GM18951 (cell line): ENCODE measurements around the gene KRT7.

Experiments used
- POLR2A ChIP-seq: IDR thresholded peaks from 4 replicates; pipeline ENCODE4 v1.6.1; 2011; ENCODE audit warnings: mild to moderate bottlenecking; ENCODE audit not compliant: insufficient read length, insufficient read depth; ENCODE audit errors: extremely low read depth
- in situ Hi-C: fragments of 300-500 bp; cut with MboI; formaldehyde crosslinking; loops from one replicate; pipeline ENCODE4 v1.12.0; 2022; ENCODE audit warnings: low sequenced_read_pairs, mixed read lengths, inconsistent platforms; ENCODE audit not compliant: unreplicated experiment

The KRT7 gene

DNA sequence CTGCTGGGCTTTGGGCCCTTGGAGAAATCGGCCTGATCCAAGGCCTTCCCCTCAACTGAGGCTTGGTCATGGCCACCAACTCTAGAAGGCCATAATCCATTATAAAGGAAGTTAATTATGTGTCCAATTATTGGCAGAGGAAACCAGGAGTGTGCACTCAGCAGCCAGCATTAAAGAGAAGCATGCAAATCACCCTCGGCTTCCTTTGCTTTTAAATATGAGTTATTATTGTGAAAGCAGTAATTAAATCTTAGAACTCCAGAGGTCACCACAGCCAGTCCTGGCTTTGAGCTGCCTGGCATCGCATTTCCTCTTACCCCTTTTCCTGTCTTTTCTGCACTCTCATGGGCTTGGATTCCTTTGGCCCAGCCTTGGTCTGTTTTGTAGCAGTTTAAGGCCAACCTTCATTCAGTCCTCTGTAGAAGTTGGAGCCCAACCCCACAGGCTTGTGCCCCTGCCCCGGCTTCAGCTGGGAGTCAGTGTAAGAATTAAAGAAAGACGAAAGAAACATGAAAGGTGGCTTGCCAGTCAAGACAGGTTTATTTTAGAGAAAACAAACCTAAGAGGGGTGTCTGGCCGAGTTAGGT, 26.7 kb downstream of the KRT7 start:
- in situ Hi-C loops = no loop called here
- TF ChIP-seq POLR2A = no peak

DNA sequence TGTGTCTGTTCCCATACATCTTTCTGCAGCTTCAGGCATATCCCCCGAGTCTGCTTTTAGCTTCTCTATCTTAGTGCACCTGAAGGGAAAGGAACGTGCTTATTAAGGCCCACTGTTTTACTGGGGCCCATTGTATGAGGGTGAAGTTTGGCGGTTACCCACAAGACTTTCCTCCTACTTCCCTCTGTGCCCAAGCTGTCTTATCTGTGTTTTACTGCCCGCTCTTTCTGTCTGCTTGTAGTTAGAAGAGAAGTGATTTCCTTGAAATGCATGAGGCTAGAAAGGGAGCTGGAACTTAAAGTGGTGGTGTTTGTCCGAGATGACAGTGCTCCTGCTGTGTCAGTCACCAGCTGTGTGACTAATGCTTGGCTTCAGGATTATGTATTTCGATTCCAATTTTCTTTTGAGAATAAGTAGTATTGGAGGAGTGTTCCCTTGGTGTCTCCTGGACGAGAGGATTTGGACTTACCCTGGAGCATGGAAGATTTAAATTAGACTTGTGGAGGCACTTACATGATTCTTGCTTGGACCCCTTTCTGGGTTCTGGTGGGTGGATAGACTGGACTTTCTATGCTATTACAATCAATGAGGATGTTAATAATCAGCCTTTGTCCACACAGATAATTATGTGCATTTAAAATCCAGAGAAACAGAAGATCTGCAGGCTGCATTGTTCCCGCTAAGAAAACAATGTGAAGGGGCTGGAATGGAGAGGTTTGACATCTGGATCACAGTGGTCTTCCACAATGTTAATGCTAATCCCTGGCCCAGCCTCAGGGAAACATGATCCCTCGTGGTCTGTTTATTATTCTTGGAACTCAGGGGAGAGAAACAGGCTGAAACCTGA, 27.5 kb downstream of the KRT7 start:
- in situ Hi-C loops = no loop called here
- TF ChIP-seq POLR2A = no peak

DNA sequence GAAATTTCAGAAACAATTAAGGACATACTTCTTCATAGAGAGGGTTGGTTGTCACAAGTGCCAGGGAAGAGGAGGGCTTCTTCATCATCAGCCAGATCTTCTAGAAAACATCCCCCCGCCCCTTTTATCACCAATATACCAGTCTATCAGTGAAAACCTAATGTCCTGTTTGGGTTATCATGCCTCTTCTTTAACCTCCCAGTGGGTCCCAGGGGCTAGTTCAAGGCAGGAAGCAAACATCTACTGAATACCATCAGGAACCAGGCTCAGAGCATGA, 28.1 kb downstream of the KRT7 start:
- no peak for TF ChIP-seq POLR2A
- in situ Hi-C loops = no loop called here

DNA sequence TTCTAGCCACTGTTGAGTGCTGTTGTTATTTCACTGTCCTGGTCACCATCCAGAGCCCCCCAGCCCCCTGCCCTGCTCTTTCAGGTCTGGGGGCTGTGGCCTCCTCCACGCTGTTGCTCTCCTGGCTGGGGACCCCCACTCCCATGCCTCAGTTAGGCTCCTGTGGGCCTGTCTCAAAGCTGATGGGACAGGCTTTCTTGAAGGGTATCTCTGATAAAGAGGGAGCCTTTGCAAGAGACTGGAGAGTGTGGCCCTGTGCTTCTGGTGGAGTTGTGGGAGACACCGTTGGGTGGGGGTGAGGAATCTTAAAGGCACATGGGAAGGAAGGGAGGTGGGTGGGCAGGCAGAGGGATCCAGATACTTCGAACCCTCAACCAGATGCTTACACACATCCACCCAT, 29.2 kb downstream of the KRT7 start:
- TF ChIP-seq POLR2A = no peak
- in situ Hi-C loops = no loop called here

DNA sequence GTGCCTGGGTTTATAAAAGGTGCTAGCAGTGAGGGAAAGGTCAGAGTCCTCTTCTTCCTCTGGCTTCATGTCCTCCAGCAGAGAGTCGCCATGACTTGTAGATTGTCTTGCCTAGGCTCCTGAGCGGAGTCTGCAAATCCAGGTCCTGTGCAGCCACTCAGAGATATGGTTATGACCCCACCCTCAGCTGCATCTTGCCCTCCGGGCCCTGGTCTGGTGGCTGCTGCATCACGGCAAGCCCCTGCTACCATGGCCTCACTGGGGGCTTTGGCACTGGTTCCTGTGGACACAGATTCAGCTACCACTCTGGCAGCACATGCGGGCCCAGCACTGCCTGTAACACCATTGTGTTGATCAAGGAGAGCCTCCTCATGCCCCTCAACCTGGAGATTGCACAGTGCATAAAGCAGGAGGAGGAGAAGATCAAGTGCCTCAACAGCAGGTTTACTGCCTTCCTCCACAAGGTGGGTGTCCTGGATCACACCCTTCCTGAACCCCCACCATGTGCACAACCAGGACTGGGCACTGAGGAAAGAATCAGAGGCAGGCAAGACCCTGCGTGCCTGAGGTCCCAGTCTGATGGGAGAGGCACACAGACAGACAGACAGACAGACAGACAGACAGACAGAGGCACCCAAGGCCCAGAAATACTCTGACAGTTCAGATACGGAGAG, 30.9 kb downstream of the KRT7 start:
- in situ Hi-C loops = no loop called here
- TF ChIP-seq POLR2A = no peak

DNA sequence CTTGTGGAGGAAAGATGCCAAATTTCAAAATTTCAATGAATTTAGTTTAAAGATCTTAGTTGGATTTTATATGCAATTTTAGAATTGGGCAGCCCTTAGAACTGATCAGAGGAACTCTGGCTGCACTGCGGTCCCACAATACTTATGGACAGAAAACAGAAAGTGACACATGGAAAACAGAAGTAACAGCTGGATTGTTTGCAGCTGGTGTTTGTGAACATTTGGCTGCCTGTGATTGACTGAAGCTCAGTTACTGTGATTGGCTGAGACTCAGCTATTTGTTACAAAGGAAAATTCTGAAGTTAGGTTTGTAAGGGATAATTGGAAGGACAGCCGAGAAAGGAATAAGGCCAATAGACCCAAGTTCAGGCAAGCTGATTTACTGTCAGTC, 31.4 kb downstream of the KRT7 start:
- in situ Hi-C loops = no loop called here
- TF ChIP-seq POLR2A = no peak

DNA sequence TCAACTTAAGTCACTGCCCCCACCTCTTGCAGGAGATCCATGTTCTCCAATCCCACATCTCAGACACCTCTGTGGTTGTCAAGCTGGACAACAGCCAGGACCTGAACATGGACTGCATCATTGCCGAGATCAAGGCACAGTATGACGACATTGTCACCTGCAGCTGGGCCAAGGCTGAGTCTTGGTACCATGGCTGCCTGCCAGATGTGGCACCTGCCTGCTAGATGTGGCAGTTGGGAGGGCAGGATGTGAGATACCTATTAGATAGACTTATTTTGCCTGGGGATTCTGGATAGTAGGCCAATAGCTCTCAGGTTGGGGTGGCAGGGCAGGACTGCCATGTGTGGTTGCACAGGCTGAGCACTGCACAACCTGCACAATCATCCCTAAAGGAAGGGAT, 33.5 kb downstream of the KRT7 start:
- no peak for TF ChIP-seq POLR2A
- in situ Hi-C loops = no loop called here

DNA sequence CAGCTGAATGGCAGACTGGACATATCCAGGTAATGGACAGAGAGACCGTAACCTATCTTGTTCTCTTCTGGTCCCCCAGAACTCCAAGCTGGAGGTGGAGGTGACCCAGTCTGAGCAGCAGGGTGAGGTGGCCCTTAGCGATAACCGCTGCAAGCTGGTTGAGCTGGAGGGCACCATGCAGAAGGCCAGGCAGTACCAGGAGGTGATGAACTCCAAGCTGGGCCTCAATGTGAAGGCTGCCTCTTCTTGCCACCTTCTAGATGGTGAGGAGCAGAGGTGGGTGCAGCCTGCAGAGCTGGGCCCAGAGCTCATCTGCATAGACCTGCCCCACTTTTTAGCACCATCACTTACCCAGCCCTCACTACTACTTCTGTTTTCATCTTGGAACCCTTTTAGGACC, 34.2 kb downstream of the KRT7 start:
- TF ChIP-seq POLR2A = no peak
- in situ Hi-C loops = no loop called here

DNA sequence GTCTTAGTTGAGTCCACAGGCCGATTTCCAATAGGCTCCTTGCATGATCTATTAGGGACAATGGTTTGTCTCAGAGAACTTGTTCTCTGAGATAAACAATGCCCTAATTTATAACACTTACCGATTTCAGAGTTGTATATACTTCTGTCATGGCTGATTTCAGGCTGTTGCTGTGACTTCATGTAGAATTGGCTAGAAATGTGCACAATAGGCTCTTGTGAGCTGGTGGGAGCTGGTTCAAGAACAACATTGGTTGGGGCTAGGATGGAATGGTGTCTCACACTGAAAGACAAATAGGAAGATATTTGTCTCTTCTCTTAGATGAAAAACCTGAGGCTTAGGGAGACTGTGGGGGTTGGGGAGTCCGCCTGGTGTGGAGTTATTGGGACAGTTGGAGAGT, 34.7 kb downstream of the KRT7 start:
- in situ Hi-C loops = no loop called here
- TF ChIP-seq POLR2A = no peak

DNA sequence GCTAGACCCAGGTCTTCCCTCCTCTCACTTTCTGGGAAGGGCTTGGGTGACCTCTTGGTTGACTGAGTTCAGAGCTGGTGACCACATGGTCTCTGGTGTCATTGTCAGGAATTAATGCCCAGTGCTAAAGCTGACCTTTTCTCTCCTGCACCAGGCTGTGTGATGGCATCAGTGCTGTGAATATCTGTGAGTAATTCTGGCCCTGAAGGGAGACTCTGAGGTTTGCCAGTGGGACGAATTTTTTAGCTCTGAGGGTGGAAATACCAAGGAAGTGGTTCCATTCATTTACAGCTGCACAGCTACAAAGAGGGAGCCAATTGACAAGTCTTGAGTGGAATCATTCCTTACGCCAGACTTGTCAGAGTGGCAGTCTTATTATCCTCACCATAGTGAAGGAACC, 35.2 kb downstream of the KRT7 start:
- in situ Hi-C loops = no loop called here
- no peak for TF ChIP-seq POLR2A

DNA sequence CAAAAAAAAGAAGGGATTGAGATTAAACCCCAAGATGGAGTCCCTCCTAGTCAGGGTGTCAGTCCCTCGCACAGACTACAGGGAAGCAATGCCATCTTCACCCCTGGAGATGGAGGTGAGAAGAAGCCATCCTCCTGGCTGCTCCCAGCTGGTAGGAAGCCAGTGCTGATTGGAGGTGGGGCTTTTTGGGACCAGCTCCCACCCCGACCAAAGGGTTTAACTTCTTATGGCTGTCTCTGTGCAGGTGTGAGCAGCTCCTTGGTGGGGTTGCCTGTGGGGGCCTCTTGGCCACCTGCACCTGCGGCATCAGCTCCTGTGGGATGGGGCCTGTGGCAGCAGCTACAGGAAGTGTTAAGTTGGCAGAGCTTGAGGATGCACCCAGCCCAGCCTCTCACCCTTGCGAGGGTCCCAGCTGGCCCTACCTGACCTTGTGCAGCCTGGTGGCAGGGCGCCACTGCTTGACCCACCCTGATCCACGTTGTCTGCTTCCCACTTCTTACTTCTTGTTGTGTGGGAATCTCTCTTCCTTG, 37.6 kb downstream of the KRT7 start:
- TF ChIP-seq POLR2A = no peak
- in situ Hi-C loops = no loop called here

DNA sequence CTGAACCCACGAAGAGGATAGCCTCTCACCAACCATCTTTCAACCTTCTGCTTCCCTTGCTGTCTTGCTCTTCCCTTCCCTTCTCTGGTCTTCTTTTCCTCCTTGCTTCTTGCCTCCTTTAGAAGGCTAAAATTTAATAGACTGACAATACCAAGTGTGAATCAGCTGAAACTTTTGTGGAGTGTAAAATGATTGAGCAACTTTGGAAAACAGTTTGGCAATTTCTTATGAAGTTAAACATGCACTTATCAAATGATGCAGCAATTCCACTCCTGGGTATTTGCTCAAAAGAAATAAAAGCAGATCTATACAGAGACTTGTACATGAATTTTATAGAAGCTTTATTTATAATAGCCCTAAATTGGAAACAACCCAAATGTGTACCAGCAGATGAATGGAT, 38.1 kb downstream of the KRT7 start:
- TF ChIP-seq POLR2A = no peak
- in situ Hi-C loops = no loop called here

DNA sequence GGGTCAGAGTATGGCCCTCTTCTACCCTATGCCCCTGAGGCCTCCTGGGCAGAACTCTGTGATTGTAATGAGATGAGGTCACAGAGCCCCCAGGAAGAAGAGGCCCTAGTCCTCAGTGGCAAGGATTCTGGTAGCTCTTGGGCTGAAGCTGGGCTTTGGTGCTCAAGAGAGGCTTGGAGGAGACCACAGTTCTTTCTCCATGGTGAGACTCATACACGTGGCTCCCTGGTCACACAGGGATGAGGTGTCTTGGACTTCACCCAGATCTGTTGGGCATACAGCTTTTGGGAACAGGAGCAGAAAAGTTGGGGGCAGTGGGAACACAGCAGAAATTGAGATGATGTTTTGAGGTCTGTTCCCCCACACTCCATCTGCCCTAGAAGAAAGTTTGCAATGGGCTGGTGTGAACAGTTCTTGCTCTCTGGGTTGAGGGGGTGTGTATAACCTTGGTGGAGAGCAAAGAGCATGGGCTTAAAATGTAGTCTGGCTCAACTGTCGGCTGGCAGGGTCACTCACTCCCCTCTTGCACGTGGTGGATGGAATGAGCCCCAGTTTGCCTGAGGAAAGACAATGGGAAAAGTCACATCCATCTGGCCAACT, 41.6 kb downstream of the KRT7 start, which contains the start of gene KRT86:
KRT86 (plus strand) TSS at position 125 of the 600 bp plus-strand sequence. CDS start 27,272 bp downstream, outside the sequence.
- TF ChIP-seq POLR2A = no peak
- in situ Hi-C loops = no loop called here

DNA sequence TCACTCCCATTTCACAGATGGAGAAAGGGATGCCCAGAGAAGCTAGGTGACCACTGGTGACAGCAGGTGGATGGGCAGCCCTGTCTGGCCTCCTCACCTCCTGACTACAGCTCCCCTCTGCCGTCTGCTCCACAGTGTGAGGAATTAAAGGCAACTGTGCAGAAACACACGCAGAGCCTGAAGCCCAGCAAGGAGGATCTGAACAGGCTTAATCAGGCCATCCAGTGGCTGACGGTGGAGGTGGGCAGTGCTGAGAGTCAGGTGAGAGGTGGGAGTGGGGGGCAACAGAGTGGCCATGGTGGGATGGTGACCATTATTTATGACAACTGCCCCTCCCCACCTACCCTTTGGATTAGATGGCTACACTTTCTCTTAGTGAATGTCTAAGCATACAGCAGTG, 42.6 kb downstream of the KRT7 start:
- TF ChIP-seq POLR2A = no peak

More for the DNA sequence above, 42.6 kb downstream of the KRT7 start:
- in situ Hi-C loops = no loop called here
